H9 (cell line): ENCODE measurements around the gene CYB5R3. TPM values are rescaled to one million over a fixed set of nuclear protein-coding genes. Genes with fewer than 3 reads are reported as not detected.

Experiments
- DNase-seq: peaks from one replicate; pipeline ENCODE4 v3.0.0-alpha.2; 2017
- H2AFZ ChIP-seq: one replicate; pipeline ENCODE4 v1.6.1; 2013; ENCODE audit warnings: mild to moderate bottlenecking, low read length, control low read depth, moderate library complexity
- H2AK5ac ChIP-seq: 2 replicates; pipeline ENCODE4 v1.6.1; 2013; ENCODE audit warnings: low read length, control low read depth, mixed read lengths; ENCODE audit not compliant: insufficient read length
- H2BK120ac ChIP-seq: one replicate; pipeline ENCODE4 v1.6.1; 2013; ENCODE audit warnings: low read depth, mild to moderate bottlenecking, low read length, control low read depth, inconsistent platforms; ENCODE audit not compliant: poor library complexity, severe bottlenecking
- H2BK12ac ChIP-seq: 2 replicates; pipeline ENCODE4 v1.6.1; 2013; ENCODE audit warnings: low read length, control low read depth, mixed read lengths, low read depth; ENCODE audit not compliant: insufficient read length
- H2BK15ac ChIP-seq: 2 replicates; pipeline ENCODE4 v1.6.1; 2013; ENCODE audit warnings: low read depth, low read length, control low read depth
- H2BK20ac ChIP-seq: one replicate; pipeline ENCODE4 v1.6.1; 2013; ENCODE audit warnings: low read depth, mild to moderate bottlenecking, low read length, control low read depth, inconsistent platforms; ENCODE audit not compliant: poor library complexity, severe bottlenecking
- H2BK5ac ChIP-seq: 2 replicates; pipeline ENCODE4 v1.6.1; 2013; ENCODE audit warnings: low read length, control low read depth, mixed read lengths; ENCODE audit not compliant: insufficient read length
- H3K14ac ChIP-seq: 2 replicates; pipeline ENCODE4 v1.6.1; 2013; ENCODE audit warnings: low read length, control low read depth; ENCODE audit not compliant: insufficient read depth
- H3K18ac ChIP-seq: 2 replicates; pipeline ENCODE4 v1.6.1; 2013; ENCODE audit warnings: low read depth, mild to moderate bottlenecking, mixed read lengths, low read length, control low read depth; ENCODE audit not compliant: insufficient read length
- H3K23ac ChIP-seq: 2 replicates; pipeline ENCODE4 v1.6.1; 2013; ENCODE audit warnings: low read length, control low read depth, mixed read lengths, low read depth; ENCODE audit not compliant: insufficient read length
- H3K23me2 ChIP-seq: 2 replicates; pipeline ENCODE4 v1.6.1; 2013; ENCODE audit warnings: low read depth, mild to moderate bottlenecking, mixed read lengths, low read length, control low read depth; ENCODE audit not compliant: insufficient read length, poor library complexity, severe bottlenecking
- H3K27ac ChIP-seq: 2 replicates; pipeline ENCODE4 v1.5.1; 2013; ENCODE audit warnings: low read length, control low read depth, mixed read lengths, low read depth; ENCODE audit not compliant: insufficient read length
- H3K27me3 ChIP-seq: 2 replicates; pipeline ENCODE4 v1.6.1; 2013; ENCODE audit warnings: low read length, control low read depth, inconsistent platforms; ENCODE audit not compliant: insufficient read depth
- H3K4ac ChIP-seq: 2 replicates; pipeline ENCODE4 v1.6.1; 2013; ENCODE audit warnings: low read depth, mild to moderate bottlenecking, control low read depth, inconsistent platforms, low read length, moderate library complexity
- H3K4me1 ChIP-seq: 2 replicates; pipeline ENCODE4 v1.6.1; 2013; ENCODE audit warnings: low read length, control low read depth, inconsistent platforms; ENCODE audit not compliant: insufficient read depth
- H3K4me2 ChIP-seq: 2 replicates; pipeline ENCODE4 v1.6.1; 2013; ENCODE audit warnings: low read length, control low read depth, mixed read lengths; ENCODE audit not compliant: insufficient read length, insufficient read depth
- H3K56ac ChIP-seq: 2 replicates; pipeline ENCODE4 v1.6.1; 2013; ENCODE audit warnings: low read depth, mild to moderate bottlenecking, mixed read lengths, low read length, control low read depth; ENCODE audit not compliant: insufficient read length
- H3K79me1 ChIP-seq: 2 replicates; pipeline ENCODE4 v1.6.1; 2013; ENCODE audit warnings: low read depth, mild to moderate bottlenecking, moderate library complexity, low read length, control low read depth, inconsistent platforms; ENCODE audit not compliant: insufficient read depth, poor library complexity, severe bottlenecking
- H3K79me2 ChIP-seq: 2 replicates; pipeline ENCODE4 v1.6.1; 2013; ENCODE audit warnings: low read length, control low read depth, inconsistent platforms; ENCODE audit not compliant: insufficient read depth
- H3K9ac ChIP-seq: 2 replicates; pipeline ENCODE4 v1.6.1; 2013; ENCODE audit warnings: low read length, control low read depth, mixed read lengths; ENCODE audit not compliant: insufficient read length; ENCODE audit errors: extremely low read depth
- H3K9me3 ChIP-seq: one replicate; pipeline ENCODE4 v1.6.1; 2013; ENCODE audit warnings: low read depth, low read length, inconsistent platforms; ENCODE audit not compliant: control insufficient read depth
- H3T11ph ChIP-seq: one replicate; pipeline ENCODE4 v1.6.1; 2013; ENCODE audit warnings: mild to moderate bottlenecking, low read length, control low read depth, inconsistent platforms
- H4K20me1 ChIP-seq: one replicate; pipeline ENCODE4 v1.6.1; 2013; ENCODE audit not compliant: control insufficient read depth, insufficient read length, insufficient read depth
- H4K5ac ChIP-seq: 2 replicates; pipeline ENCODE4 v1.6.1; 2013; ENCODE audit warnings: low read depth, mild to moderate bottlenecking, mixed read lengths, low read length, control low read depth; ENCODE audit not compliant: insufficient read length
- H4K8ac ChIP-seq: replicated peaks from 2 replicates; pipeline ENCODE4 v1.6.1; 2013; ENCODE audit warnings: low read length, control low read depth, mixed read lengths, low read depth; ENCODE audit not compliant: insufficient read length
- H4K91ac ChIP-seq: 2 replicates; pipeline ENCODE4 v1.6.1; 2013; ENCODE audit warnings: low read depth, mild to moderate bottlenecking, moderate library complexity, mixed read lengths, low read length, control low read depth; ENCODE audit not compliant: insufficient read length
- H3K27ac Mint-ChIP-seq, 3 experiments: 2 replicates in 2 of 3; 3 replicates in 1 of 3; pipeline ENCODE4 v1.8.0; 2020 to 2021; ENCODE audit warnings: mixed read lengths in 3 of 3, mild to moderate bottlenecking in 1 of 3, moderate library complexity in 1 of 3
- H3K27me3 Mint-ChIP-seq: 2 replicates; pipeline ENCODE4 v1.8.0; 2021; ENCODE audit warnings: low read depth, mild to moderate bottlenecking, moderate library complexity, mixed read lengths
- H3K36me3 Mint-ChIP-seq, 3 experiments: 2 replicates in 2 of 3; 3 replicates in 1 of 3; pipeline ENCODE4 v1.8.0; 2020 to 2021; ENCODE audit warnings: low read depth in 3 of 3, mixed read lengths in 3 of 3; ENCODE audit not compliant: insufficient read depth in 1 of 3
- H3K4me1 Mint-ChIP-seq, 2 experiments: 2 replicates each; pipeline ENCODE4 v1.8.0; 2020; ENCODE audit warnings: mixed read lengths in 2 of 2
- H3K4me3 Mint-ChIP-seq, 2 experiments: 2 replicates in 1 of 2; 3 replicates in 1 of 2; pipeline ENCODE4 v1.8.0; 2020 to 2021; ENCODE audit warnings: mild to moderate bottlenecking in 2 of 2, mixed read lengths in 2 of 2, moderate library complexity in 1 of 2
- H3K9me3 Mint-ChIP-seq, 2 experiments: 2 replicates in 1 of 2; 3 replicates in 1 of 2; pipeline ENCODE4 v1.8.0; 2020; ENCODE audit warnings: mild to moderate bottlenecking in 2 of 2, mixed read lengths in 2 of 2, moderate library complexity in 1 of 2
- CTCF ChIP-seq: fragments of 200-600 bp; sonication (generic); conservative IDR thresholded peaks from 3 replicates; pipeline ENCODE4 v1.8.0; 2021; ENCODE audit warnings: antibody characterized with exemption, mild to moderate bottlenecking
- WGBS: extraction: QIAGEN DNeasy Blood & Tissue Kit; methylation state at CpG from one replicate; pipeline ENCODE4 v1.1.7; 2013; ENCODE audit warnings: missing lambda C conversion rate, low lambda C conversion rate, mixed read lengths; ENCODE audit not compliant: insufficient read length; ENCODE audit errors: extremely low coverage; 5-methylcytosine and 5-hydroxymethylcytosine counted together
- total RNA-seq: library from RNA; stranded (reverse); gene quantifications from 2 replicates; pipeline ENCODE4 v1.2.1, GENCODE V29; 2021

CYB5R3 gene
- total RNA-seq, 1 experiment from 2014 or later = 97.4 TPM

GRCh38 chr22:42611051-42611450 lies 38.1 kb downstream of the CYB5R3 start:
- no peak overlapping the region for H2AK5ac ChIP-seq
- no peak overlapping the region for H2AFZ ChIP-seq
- TF ChIP-seq CTCF = no peak
- H3K56ac ChIP-seq = no peak overlapping the region
- peaks cover 5% of the 10 kb centered on the region; the same call in 1 of the 2 replicates for H3K4me1 ChIP-seq
- H2BK5ac ChIP-seq = no peak overlapping the region
- no peak overlapping the region for H3K9ac ChIP-seq
- H3K18ac ChIP-seq = no peak overlapping the region
- H2BK20ac ChIP-seq = no peak overlapping the region
- no peak overlapping the region for H3K27ac ChIP-seq
- no peak overlapping the region for H4K8ac ChIP-seq
- Mint-ChIP-seq H3K4me3 (no peak overlapping the region), H3K4me1 (peaks cover 48 to 52% of the 10 kb centered on the region in 2 experiments), H3K9me3 (peaks cover 7 to 19% of the 10 kb centered on the region in 2 experiments; a peak in 4 of 5 replicates), H3K27me3 (peaks cover 2% of the 10 kb centered on the region), H3K36me3 (peaks cover 41 to 64% (median 62%) of the 10 kb centered on the region in 3 experiments), H3K27ac (0 out of 7 replicates have a peak overlapping the region, but pooled peaks of 1 of the 3 experiments have one; percentile 47)
- H2BK120ac ChIP-seq = no peak overlapping the region
- peaks cover 5% of the 10 kb centered on the region for H3K23me2 ChIP-seq
- H2BK15ac ChIP-seq = no peak overlapping the region
- DNase-seq = no peak
- no peak overlapping the region for H3K14ac ChIP-seq
- no peak overlapping the region for H3K4me2 ChIP-seq
- no peak overlapping the region for H3K23ac ChIP-seq
- H3K79me1 ChIP-seq = peaks cover 16% of the 10 kb centered on the region
- H4K91ac ChIP-seq = no peak overlapping the region
- no peak overlapping the region for H3K4ac ChIP-seq
- no peaks in the 10 kb centered on the region for H3K9me3 ChIP-seq
- H4K20me1 ChIP-seq = no peaks in the 10 kb centered on the region
- whole genome bisulfite sequencing = no CpG with 5 or more reads among the region's 1 CpG
- H3K27me3 ChIP-seq = no peaks in the 10 kb centered on the region
- no peak overlapping the region for H3T11ph ChIP-seq
- H4K5ac ChIP-seq = no peak overlapping the region
- peaks cover 46% of the 10 kb centered on the region for H3K79me2 ChIP-seq
- no peak overlapping the region for H2BK12ac ChIP-seq
